Ishikawa (cell line): ENCODE results near the gene HSD11B2.

Experiments
- MAX ChIP-seq: IDR thresholded peaks from 2 replicates; pipeline ENCODE4 v1.6.1; 2012
- REST ChIP-seq: IDR thresholded peaks from 2 replicates; pipeline ENCODE4 v1.6.1; 2012; ENCODE audit warnings: low read depth, mild to moderate bottlenecking
- TAF1 ChIP-seq: IDR thresholded peaks from 2 replicates; pipeline ENCODE4 v1.6.1; 2012; ENCODE audit warnings: low read depth, mild to moderate bottlenecking
- YY1 ChIP-seq: IDR thresholded peaks from 2 replicates; pipeline ENCODE4 v1.6.1; 2012; ENCODE audit warnings: low read depth

- TF ChIP-seq YY1: no peak
- no peak for TF ChIP-seq REST
- no peak for TF ChIP-seq TAF1
- TF ChIP-seq MAX: no peak
These were observed 40.0 kb upstream of the HSD11B2 start for GRCh38 chr16:67390816-67391423.
